GM12878 (cell line): ENCODE measurements around the gene RARS1. TPM values are rescaled to one million over a fixed set of nuclear protein-coding genes. Genes with fewer than 3 reads are reported as not detected.

Experiments
- ATAC-seq: fragments of 200-7000 bp; cut with Tn5 transposase; 3 replicates; pipeline ENCODE4 v1.9.1; 2020; ENCODE audit warnings: mild to moderate bottlenecking, moderate library complexity
- BruUV-seq: library from RNA; stranded (reverse); fragments of 400-500 nt; replicated peaks from 2 replicates; lab custom pipeline; 2021; lab: Mats Ljungman, UMichigan
- CTCF ChIA-PET: fragments of 300-600 bp; sonication (Branson Sonifier 250); formaldehyde crosslinking; extraction: SDS; loops from one replicate; lab custom pipeline; 2021; ENCODE audit warnings: inconsistent platforms; lab: Yijun Ruan, JAX
- POLR2A ChIA-PET: fragments of 350-600 bp; formaldehyde crosslinking; extraction: SDS; loops from one replicate; lab custom pipeline; 2021; ENCODE audit warnings: inconsistent platforms; lab: Charles Lee
- RAD21 ChIA-PET: fragments of 300-600 bp; sonication (Branson Sonifier 250); formaldehyde crosslinking; loops from one replicate; lab custom pipeline; 2023; ENCODE audit warnings: antibody characterized with exemption; ENCODE audit not compliant: unreplicated experiment; lab: Charles Lee
- SMC1A ChIA-PET: fragments of 300-600 bp; sonication (Branson Sonifier 250); formaldehyde crosslinking; loops from one replicate; lab custom pipeline; 2023; ENCODE audit not compliant: unreplicated experiment, uncharacterized antibody; lab: Charles Lee
- DNase-seq: peaks from one replicate; pipeline ENCODE4 v3.0.0-alpha.2; 2011; ENCODE audit warnings: low read depth, low spot score
- FAIRE-seq: peaks from 3 replicates; lab custom pipeline; 2011; peaks lifted over from hg19 to GRCh38; lab: Jason Lieb, UNC
- H2AFZ ChIP-seq: 2 replicates; pipeline ENCODE4 v1.6.0; 2011; ENCODE audit warnings: low read depth, low read length, control low read depth; ENCODE audit not compliant: control insufficient read depth
- H3K27ac ChIP-seq: 2 replicates; pipeline ENCODE4 v1.5.1; 2011; ENCODE audit warnings: control low read depth; ENCODE audit not compliant: control insufficient read depth, insufficient read depth
- H3K27me3 ChIP-seq, 2 experiments: replicated peaks in 1 of 2; 2 replicates each; pipeline versions ENCODE4 v1.6.0 to v1.6.1; 2011; ENCODE audit warnings: low read length in 1 of 2; ENCODE audit not compliant: control insufficient read depth in 2 of 2, insufficient read depth in 2 of 2
- H3K36me3 ChIP-seq, 2 experiments: 2 replicates each; pipeline ENCODE4 v1.5.1; 2011; ENCODE audit warnings: low read length in 1 of 2; ENCODE audit not compliant: control insufficient read depth in 2 of 2, insufficient read depth in 2 of 2
- H3K4me1 ChIP-seq: 2 replicates; pipeline ENCODE4 v1.6.1; 2011; ENCODE audit warnings: mild to moderate bottlenecking, low read length, moderate library complexity, mixed read lengths; ENCODE audit not compliant: control insufficient read depth, insufficient read depth
- H3K4me2 ChIP-seq: 2 replicates; pipeline ENCODE4 v1.6.0; 2011; ENCODE audit warnings: control low read depth; ENCODE audit not compliant: control insufficient read depth, insufficient read depth
- H3K4me3 ChIP-seq: fragments of 200-600 bp; sonication (generic); 2 replicates; pipeline ENCODE4 v1.5.1; 2016
- H3K79me2 ChIP-seq: 2 replicates; pipeline ENCODE4 v1.6.0; 2011; ENCODE audit warnings: low read length; ENCODE audit not compliant: control insufficient read depth, insufficient read depth
- H3K9ac ChIP-seq: 2 replicates; pipeline ENCODE4 v1.8.0; 2011; ENCODE audit warnings: low read length, control low read depth, mixed read lengths; ENCODE audit not compliant: control insufficient read depth, insufficient read depth
- H3K9me3 ChIP-seq: replicated peaks from 3 replicates; pipeline ENCODE4 v1.5.1; 2011; ENCODE audit warnings: mild to moderate bottlenecking, low read length; ENCODE audit not compliant: control insufficient read depth, insufficient read depth
- H4K20me1 ChIP-seq: 2 replicates; pipeline ENCODE4 v1.6.0; 2011; ENCODE audit not compliant: control insufficient read depth, insufficient read depth
- BCLAF1 ChIP-seq: fragments of 450-650 bp; IDR thresholded peaks from 2 replicates; pipeline ENCODE4 v1.6.1; 2017; ENCODE audit warnings: antibody characterized with exemption, mild to moderate bottlenecking, moderate library complexity
- E2F4 ChIP-seq: IDR thresholded peaks from 2 replicates; pipeline ENCODE4 v1.6.1; 2012; ENCODE audit warnings: low read depth, low read length, improper control_type of control experiment
- EED ChIP-seq: sonication (generic); IDR thresholded peaks from 2 replicates; pipeline ENCODE4 v1.6.1; 2016; ENCODE audit warnings: antibody characterized with exemption, low read depth
- ESRRA ChIP-seq: IDR thresholded peaks from 2 replicates; pipeline ENCODE4 v1.6.1; 2012; ENCODE audit warnings: mild to moderate bottlenecking, low read length, improper control_type of control experiment
- GATAD2B ChIP-seq: fragments of 450-650 bp; conservative IDR thresholded peaks from 2 replicates; pipeline ENCODE4 v1.6.1; 2017; ENCODE audit warnings: low read depth, mild to moderate bottlenecking, moderate library complexity
- IKZF1 ChIP-seq: fragments of 450-650 bp; conservative IDR thresholded peaks from 2 replicates; pipeline ENCODE4 v1.6.1; 2017; ENCODE audit warnings: antibody characterized with exemption, mild to moderate bottlenecking
- MXI1 ChIP-seq: fragments of 150-350 bp; IDR thresholded peaks from 2 replicates; pipeline ENCODE4 v1.6.1; 2011; ENCODE audit warnings: low read depth, mild to moderate bottlenecking, inconsistent platforms, low read length, improper control_type of control experiment
- POLR2AphosphoS5 ChIP-seq: IDR thresholded peaks from 2 replicates; pipeline ENCODE4 v1.6.1; 2011; ENCODE audit warnings: mild to moderate bottlenecking, low read length, inconsistent platforms
- RELA ChIP-seq: fragments of 450-650 bp; IDR thresholded peaks from 2 replicates; pipeline ENCODE4 v1.8.0; 2014; ENCODE audit warnings: borderline replicate concordance; ENCODE audit not compliant: partially characterized antibody
- SMARCA5 ChIP-seq: fragments of 450-650 bp; IDR thresholded peaks from 2 replicates; pipeline ENCODE4 v1.6.1; 2017; ENCODE audit warnings: mild to moderate bottlenecking
- STAT1 ChIP-seq: fragments of 450-650 bp; conservative IDR thresholded peaks from 2 replicates; pipeline ENCODE4 v1.6.1; 2014; ENCODE audit warnings: antibody characterized with exemption, mild to moderate bottlenecking
- USF1 ChIP-seq: IDR thresholded peaks from 2 replicates; pipeline ENCODE4 v1.6.1; 2011; ENCODE audit warnings: borderline replicate concordance, low read depth, mild to moderate bottlenecking, moderate library complexity, mixed read lengths, low read length; ENCODE audit not compliant: insufficient read depth; ENCODE audit errors: extremely low read length
- ZNF217 ChIP-seq: fragments of 450-650 bp; IDR thresholded peaks from 2 replicates; pipeline ENCODE4 v1.6.1; 2017; ENCODE audit warnings: antibody characterized with exemption, mild to moderate bottlenecking
- WGBS: methylation state at CpG from one replicate; pipeline ENCODE4 v1.1.6; 2016; ENCODE audit warnings: low lambda C conversion rate; ENCODE audit not compliant: insufficient replicate concordance, insufficient coverage; ENCODE audit errors: missing lambda C conversion rate; 5-methylcytosine and 5-hydroxymethylcytosine counted together
- in situ Hi-C: fragments of 300-500 bp; cut with MboI; formaldehyde crosslinking; loops from 9 replicates; pipeline ENCODE4 v1.14.3; 2018; ENCODE audit warnings: mixed read lengths
- intact Hi-C: fragments of 100-400 bp; cut with micrococcal nuclease; formaldehyde crosslinking; loops from one replicate; pipeline ENCODE4 v1.14.2; 2022; ENCODE audit not compliant: unreplicated experiment
- polyA plus RNA-seq, 11 experiments: library from polyadenylated mRNA; depleted of rRNA in 4 of 11; unstranded in 6 of 11; stranded (reverse) in 5 of 11; fragments of >200 nt; fragmentation: Nextera tagmentation in 4 of 11; fragmentation: Illumina TruSeq in 1 of 11; extraction: Ambion mirVana in 4 of 11; extraction: Trizol in 1 of 11; gene quantifications; 1 replicate in 1 of 11; 2 replicates in 10 of 11; pipeline versions ENCODE4 v1.2.1 to v1.2.3, GENCODE V29; 2011 to 2016; ENCODE audit warnings: inconsistent platforms in 2 of 11, missing spikeins in 2 of 11, low read depth in 1 of 11
- total RNA-seq, 4 experiments: library from RNA; depleted of rRNA in 3 of 4; stranded (reverse); fragments of >200 nt in 3 of 4; fragmentation: Illumina TruSeq in 1 of 4; extraction: Trizol in 1 of 4; gene quantifications; 2 replicates each; pipeline versions ENCODE4 v1.2.1 to v1.2.3, GENCODE V29; 2013 to 2021

Gene RARS1
- total and polyA plus RNA-seq, 10 of the 15 experiments (the other 5 are each of a cell fraction or from before 2014, with no cell fraction given): 80.5 to 127 (median 105) TPM

GRCh38 chr5:168531191-168531590 is 44.9 kb downstream of the RARS1 start:
- Histone ChIP-seq H3K9ac (no peak overlapping the region), H4K20me1 (no peaks in the 10 kb centered on the region), H2AFZ (no peak overlapping the region), H3K27me3 (peaks cover 0 to 3% of the 10 kb centered on the region in 2 experiments; a peak in 1 of 4 replicates), H3K4me3 (no peak overlapping the region), H3K4me1 (no peaks in the 10 kb centered on the region), H3K9me3 (peaks cover 2% of the 10 kb centered on the region; the same call in 1 of the 3 replicates), H3K36me3 (no peaks in the 10 kb centered on the region), H3K27ac (no peak overlapping the region), H3K4me2 (no peak overlapping the region), H3K79me2 (no peaks in the 10 kb centered on the region)
- intact Hi-C loops (no loop called here), in situ Hi-C loops (no loop called here)
- ChIA-PET SMC1A (no interaction called here), POLR2A (no interaction called here), CTCF (interaction anchor here (1.2 kb wide), 1 partner anchor 8 kb away, joined by 3 read pairs; no protein-coding TSS in a partner anchor), RAD21 (no interaction called here)
- WGBS: 50% methylated on average over 5 of the region's 5 CpGs
- no peak for DNase-seq
- TF ChIP-seq E2F4 (no peak), RELA (no peak), IKZF1 (no peak), SMARCA5 (no peak), MXI1 (no peak), GATAD2B (no peak), ESRRA (no peak), USF1 (no peak), EED (no peak), STAT1 (no peak), POLR2AphosphoS5 (no peak), ZNF217 (no peak), BCLAF1 (no peak)
- no TSS peak for BruUV-seq
- ATAC-seq: no peak
- FAIRE-seq: no peak
